HG02610 (cell line): ENCODE data around the gene NUP62.
A peak's percentile ranks its signal among the peaks of the same experiment; 100 is the strongest.
"Not testable (repeated sequence)": the region's sequence is repeated elsewhere in the genome, so short reads cannot be mapped to it uniquely, and the experiment has no call there.

Experiments
- ATAC-seq: cut with Tn5 transposase; IDR thresholded peaks from one replicate; pipeline ENCODE4 v1.9.1; 2021; ENCODE audit warnings: mild to moderate bottlenecking, moderate library complexity; ENCODE audit not compliant: unreplicated experiment

Gene NUP62

DNA sequence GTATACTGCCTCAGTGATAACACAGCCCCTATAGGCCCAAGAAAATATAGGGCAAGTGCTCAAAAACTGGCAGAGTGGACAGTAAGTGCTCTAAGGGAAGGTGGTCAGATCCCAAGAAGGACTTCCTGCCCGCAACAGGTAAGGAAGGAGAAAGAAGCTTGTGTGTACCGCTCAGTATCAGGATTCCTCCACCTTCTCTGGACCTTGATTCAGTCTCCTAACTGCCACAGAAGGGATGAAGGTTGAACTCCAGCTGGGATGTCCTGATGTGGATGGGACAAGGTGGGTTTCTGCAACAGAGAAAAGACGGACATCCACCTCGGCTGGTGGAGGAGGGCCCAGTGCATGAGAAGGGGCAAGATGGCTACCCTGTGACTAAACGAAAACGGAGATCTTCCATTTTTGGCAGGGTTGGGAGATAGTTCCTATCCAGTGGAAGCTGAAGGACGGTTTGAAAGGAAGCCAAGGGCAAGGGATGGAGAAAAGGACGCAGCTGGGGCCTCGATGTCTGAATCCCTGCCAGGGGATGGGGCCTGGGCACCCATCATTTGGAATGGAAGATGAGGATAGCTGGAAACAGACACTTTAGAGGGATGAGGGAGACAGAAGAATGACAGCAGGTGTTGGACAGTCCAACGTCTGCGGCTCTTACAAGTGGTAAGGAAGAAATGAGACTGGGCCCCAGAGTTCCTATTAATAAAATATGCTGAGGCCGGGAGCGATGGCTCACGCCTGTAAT lies 1.6 kb downstream of the NUP62 start:
- no peak for ATAC-seq

DNA sequence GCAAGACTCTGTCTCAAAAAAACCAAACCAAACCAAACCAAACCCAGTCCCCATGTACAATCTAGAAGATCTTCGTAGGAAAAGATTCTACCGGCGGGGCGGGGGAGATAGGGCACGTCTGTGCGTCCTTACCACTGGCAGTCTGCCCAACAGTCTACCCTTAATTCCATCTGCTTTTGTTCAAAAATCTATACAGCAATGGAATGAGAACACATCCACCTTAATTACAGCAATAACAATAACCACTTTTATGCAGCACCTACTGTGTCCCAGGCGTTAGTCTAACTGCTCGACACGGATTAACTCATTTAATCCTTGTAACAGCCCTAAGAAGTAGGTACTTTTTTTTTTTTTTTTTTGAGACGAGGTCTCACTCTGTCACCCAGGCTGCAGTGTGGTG lies 2.8 kb downstream of the NUP62 start:
- ATAC-seq, result no peak

DNA sequence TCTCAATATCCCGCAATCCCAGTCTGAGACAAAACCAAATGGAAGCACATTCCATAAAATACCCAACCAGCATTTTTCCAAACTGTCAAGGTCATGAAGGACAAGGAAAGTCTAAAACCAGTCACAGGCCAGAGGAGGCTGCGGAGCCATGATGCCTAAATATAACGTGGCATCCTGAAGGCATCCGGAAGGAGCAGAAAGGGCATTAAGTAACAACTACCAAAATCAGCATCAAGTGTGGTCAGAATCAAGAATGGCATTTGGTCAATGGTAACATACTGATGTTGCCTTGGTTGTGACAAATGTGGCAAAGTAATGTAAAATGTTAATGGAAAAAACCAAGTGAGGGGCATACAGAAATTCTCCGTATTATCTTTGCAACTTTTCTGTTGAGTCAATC lies 3.8 kb downstream of the NUP62 start:
- ATAC-seq, result no peak

DNA sequence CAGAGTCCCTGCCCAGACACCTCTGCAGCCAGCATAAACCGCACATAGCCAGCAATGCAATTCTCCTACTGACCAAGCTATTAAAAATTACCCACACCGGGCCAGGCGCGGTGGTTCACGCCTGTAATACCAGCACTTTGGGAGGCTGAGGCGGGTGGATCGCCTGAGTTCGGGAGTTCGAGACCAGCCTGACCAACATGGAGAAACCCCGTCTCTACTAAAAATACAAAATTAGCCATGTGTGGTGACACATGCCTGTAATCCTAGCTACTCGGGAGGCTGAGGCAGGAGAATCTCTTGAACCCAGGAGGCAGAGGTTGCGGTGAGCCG lies 4.5 kb downstream of the NUP62 start:
- not testable (repeated sequence) for ATAC-seq

DNA sequence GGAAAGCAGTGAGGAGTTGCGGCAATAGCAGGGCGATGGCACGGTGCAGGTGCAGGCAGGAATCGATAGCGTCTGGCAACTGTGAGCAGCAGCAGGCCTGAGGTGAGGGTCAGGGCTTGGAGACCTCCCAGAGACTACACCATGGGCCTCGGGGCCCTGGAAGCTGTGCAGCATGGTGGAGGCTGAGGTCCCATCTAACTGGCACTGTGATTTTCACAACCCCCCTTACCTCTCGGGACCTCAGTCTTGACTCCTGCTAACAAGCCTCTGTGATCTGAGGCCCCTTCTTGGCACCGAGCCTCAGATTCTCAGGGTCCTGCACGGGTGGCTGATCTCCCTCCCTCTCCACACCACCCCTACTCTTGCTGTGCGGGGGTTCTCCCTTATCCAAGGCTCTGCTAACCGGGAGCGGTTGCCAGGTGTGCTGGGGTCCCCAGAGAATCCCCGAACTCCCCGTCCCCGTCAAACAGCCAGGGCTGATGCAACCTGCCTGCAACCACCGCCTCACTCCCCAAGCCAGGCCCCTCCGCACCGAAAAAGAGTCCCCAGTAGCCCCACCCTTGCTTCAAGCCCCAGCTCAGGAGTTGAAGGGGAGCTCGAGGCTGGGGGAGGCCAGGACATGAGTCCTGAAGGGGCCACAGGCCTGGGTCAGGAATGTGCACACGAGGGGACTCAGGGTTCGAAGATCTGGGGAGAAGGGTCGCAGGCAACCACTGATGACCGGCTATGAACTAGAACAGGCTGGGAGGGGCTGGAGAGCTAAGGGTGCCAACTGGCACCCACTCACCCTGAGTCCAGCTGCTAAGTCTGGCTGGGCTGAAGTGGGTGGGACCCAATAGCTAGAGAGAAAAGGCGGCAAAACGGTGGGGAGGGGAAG lies 5.1 kb downstream of the NUP62 start:
- no peak for ATAC-seq

DNA sequence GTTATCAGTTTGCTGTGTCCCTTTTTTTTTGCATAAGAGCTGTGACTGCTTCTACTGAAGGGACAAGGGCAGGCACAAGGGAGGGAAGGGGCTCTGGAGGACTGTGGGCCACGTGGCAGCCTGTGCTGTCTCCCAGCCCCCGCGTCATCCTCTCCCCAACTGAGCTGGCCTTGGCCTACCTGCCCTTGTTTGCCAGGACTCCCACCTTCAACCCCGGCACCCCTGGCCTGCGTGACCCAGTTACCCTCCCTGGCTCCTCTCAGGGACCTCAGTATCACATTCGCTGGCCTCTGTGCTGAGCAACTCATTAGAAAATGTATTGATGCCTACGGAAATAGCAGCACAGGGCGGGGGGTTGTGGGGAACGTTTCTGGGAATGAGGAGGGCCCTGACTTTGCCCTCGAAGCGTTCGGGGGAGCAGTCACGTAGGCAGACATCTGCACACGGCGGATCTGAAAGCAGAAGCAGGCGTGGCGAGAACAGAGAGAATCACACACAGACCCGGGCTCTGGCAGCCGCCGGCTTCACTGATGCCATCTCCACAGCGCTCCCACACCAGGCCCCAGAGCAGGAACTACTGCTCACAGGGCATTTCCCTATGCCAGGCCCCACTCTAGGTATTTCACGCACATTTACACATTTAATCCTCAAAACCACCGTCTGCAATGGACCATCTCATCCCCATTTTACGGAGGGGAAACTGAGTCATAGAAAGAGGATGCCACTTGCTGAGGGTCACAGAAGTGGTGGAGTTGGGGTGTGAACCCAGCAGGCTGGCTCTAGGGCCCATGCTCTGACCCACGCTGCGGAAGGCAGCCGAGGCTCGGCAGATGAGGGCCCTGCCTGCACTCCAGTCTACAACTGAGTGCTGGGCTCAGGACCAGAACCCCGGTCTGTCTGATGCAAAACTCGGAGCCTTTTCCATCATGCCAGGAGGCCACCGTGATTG lies 6.0 kb downstream of the NUP62 start:
- no peak for ATAC-seq

DNA sequence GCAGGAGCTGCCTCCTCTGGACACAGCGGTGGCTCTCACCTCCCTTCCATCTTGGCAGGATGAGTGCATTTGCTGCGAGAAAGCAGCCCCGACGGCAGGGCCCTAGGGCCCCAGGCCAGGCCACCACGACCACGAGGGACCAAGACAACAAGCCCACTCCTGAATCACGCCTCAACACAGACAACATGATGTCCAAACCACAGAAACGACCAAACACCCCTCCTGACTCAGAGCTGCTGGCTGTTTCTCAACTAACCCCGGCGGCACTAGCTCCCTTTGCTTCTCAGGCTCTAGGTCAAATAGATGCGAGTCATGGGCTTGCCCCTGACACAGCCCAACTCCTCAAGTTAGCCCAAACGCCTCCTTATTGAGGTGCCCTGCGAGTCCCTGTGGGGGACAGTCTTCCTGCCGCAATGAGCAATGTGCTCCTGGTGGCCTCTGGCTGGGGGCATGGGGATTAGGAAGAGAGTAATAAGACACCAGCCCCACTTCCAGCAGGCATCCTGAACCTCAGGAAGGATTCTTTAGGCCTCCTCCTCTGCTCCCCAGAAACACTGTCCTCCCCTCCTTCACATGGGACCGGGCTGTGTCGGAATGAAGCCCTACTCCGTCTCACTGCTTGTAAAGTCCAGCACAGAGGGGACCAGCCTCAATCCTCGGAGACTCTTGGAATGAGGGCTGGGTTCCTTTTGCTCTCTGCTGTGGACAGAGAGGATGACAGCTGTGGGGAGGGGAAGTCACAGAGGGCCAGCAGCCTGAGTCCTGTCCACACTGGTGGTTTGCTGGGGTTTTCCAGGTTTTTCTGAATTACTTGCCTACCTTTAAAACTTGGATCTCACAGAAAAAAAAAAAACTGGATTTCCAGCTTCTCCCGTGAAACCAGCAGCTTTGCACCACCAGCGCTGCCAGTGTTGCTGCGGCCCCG lies 7.2 kb downstream of the NUP62 start:
- no peak for ATAC-seq

DNA sequence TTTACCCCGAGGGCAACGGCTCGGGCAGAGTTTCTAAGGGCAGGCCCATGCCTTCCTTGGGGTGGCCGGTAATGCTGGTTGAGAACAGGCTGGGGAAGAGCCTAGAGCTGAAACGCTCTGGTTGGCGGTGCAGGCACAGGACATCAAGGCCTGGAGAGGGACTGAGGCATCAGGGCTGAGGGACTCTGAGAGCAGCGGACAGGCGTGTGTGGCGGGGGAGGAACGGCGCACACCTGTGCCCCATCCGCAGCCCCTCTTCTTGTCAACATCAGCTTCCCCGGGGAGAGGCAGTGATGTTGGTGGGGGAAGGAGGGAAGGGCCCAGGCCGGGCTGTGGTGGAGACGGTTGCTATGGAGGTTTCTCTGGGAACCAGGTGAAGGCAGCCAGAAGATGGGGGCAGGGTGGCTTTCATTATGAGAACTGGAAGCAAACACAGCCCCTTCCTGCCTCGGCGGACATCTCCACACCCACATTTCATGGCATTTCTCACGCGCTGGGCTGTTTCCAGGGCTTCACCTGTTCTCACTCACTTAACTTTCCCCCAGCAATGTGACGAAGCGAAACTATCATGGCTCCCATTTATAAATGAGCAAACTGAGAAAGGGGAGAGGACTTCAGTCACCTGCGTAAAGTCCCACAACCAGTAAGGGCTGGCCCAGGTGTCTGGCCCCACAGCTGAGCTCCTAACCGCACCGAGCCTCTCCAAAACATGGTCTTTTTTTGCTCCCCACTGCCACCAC lies 8.5 kb downstream of the NUP62 start:
- ATAC-seq, result no peak

DNA sequence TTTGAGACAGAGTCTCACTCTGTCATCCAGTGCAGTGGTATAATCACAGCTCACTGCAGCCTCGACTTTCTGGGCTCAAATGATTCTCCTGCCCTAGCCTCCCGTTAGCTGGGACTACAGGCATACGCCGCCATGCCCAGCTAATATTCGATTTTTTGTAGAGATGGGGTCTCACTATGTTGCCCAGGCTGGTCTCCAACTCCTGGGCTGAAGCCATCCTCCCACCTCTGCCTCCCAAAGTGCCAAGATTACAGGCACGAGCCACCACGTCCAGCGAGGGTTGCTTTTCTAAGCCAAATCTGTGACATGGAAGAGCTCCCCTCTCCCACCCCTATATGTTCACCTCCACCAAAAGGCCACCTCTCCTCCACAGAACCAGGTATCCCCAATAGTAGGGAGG lies 11.2 kb downstream of the NUP62 start:
- no peak for ATAC-seq

DNA sequence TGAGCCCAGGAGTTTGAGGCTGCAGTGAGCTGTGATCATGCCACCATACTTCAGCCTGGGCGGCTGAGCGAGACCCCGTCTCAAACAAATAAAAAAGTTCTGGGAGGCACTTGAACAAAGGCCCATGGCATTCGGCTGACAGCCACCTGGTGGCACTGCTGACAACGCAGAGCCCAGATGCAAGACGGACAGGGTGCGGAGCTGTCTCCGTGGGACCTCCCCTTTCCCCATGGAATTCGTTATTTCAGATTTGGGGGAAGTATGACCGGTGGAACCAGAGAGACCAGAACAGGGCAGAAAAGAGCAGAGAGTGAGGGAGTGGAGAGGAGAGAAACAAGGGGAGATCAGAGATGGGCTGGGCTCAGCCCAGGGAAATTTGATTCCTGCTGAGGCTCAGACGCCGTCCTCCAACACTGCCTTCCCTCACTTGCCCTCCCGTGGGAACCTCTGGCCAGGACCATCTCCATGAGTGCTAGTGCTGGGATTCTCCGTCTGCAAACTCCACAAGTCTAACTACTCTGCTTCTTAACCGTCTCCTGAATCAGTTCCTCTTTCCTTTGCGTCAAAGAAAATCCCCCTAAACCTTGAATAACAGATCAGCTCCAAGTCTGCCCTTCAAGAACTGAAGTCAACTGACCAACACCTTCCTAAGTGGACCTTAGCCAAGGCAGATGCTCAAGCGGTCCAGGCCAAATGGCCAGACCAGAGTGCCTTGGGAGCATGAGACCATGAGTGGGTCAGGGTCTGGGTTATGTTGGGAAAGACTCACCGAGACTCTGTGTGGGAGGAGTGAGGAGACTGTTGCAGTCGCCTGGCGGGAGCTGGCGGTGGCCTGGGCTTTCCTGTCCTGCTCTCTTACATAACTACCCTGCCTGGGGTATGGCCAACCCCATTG lies 12.2 kb downstream of the NUP62 start:
- ATAC-seq, result no peak

DNA sequence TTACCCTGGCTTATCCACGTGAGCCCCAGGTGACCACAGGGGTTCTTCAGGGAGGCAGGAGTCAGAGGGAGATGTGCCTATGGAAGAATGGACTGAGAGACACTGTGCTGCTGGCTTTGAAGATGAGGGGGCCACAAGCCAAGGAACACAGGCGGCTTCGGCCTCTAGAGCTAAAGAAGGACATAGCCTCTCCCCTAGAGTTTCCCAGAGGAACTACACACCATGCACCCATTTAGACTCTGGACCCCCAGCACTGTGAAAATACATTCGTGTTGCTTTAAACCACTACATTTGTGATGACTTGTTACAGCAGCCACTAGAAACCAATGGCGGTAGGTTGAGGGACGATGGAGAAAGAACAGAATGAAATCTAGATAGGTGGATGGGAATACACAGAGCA lies 14.0 kb downstream of the NUP62 start:
- ATAC-seq, result no peak

DNA sequence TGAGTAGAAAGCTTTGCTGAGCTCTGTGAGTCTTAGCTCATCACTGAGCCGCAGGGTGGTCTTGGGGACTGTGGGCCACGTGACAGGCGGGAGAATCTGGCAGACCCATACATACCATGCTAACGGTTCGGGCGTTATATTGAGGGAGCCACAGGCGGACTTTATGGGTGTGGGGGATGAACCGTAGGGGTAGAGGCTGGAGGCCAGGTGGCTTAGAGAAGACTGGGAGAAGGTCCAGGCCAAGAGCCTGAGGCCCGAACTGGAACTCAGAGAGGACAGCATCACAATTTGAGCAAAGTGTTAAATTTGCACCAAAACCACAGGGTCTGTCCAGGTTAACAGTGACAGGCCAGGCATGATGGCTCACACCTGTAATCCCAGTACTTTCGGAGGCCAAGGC lies 15.6 kb downstream of the NUP62 start:
- ATAC-seq, result no peak

DNA sequence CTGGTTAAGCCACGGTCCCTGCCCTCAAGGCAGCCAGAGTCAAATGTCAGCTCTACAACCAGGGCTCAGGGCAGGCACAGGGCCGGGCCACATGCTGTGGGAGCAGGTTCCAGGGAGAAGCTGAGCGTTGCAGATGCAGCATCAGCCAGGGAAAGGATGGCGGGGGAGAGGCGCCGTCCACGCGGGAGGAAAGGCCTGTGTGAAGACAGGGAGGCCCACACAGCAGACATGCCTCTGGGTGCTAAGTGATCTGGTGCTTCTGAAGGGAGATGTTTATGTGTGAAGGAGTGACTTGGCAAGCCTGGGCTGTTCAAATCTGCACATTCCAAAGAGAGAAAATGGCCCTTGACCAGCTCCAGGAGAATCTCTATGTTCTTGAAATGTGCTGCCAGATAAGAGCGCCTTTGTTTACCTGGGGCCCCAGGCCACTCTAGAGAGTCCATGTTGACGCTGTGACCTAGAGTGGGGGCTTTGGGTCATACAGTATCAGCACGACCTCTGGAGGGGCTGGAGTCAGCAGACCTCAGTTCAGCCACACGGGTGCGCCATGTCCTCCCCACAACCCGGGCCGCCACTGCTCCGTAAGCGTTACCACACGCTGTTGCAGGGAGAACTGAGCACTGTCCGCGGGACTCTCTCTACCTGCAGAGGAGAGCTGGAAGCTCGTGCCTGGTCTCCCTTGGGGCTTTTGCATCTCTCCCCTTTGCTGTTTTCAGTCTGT lies 16.2 kb downstream of the NUP62 start:
- no peak for ATAC-seq

DNA sequence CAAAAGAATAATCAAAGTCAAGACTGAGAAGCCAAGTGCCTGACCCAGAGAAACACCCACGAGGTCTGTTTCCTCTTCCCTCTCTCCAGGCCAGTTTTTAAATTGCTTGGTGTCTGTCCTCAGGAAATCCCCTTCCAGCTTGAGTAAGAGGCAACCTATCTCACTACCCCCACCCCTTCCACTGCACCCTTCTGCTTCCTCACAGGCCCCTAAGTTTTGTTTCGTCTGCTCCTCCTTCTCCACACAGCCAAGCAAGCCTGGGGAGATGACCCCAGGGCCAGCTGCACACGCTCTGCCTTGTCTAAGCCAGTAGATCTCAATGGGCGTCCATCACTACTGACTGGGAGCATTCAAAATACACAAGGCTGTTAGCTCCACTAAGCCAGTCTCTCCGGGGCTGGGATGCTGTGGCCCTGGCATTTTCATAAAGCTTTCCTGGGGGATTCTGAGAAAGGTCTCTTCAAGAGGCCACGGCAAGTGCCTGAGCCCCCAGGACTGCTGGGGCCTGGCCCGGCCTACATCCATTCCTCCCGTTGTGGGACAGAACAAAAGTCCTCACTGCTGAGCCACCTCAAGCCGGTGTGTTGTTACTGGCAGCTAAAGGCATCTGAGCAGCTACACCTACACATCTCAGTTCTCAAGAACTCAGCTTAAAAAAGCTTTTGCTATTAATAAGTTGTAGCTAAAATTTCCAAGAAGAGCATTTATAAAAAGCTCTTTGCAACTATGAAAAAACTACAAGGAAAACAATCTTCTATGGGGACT lies 17.7 kb downstream of the NUP62 start:
- peak; percentile 40 for ATAC-seq

DNA sequence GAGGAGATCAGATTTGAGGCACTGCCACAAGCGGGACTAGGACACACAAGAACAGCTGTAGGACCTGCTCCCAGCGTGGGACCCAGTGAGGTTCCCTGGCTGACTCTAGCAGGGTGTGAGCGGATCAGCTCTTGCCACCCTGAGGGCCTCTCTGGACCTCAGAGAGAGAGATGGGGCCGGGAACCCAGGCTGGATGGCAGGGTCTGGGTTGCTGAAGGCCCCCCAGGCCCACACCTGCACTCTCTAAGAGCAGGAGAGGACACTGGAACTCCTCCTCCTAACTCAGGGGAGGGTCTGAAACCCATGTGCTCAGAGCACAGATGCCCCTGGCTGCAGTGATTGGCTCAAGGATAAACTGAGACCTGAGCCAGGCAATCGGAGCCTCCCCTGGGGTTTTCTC lies 19.1 kb downstream of the NUP62 start:
- no peak for ATAC-seq

DNA sequence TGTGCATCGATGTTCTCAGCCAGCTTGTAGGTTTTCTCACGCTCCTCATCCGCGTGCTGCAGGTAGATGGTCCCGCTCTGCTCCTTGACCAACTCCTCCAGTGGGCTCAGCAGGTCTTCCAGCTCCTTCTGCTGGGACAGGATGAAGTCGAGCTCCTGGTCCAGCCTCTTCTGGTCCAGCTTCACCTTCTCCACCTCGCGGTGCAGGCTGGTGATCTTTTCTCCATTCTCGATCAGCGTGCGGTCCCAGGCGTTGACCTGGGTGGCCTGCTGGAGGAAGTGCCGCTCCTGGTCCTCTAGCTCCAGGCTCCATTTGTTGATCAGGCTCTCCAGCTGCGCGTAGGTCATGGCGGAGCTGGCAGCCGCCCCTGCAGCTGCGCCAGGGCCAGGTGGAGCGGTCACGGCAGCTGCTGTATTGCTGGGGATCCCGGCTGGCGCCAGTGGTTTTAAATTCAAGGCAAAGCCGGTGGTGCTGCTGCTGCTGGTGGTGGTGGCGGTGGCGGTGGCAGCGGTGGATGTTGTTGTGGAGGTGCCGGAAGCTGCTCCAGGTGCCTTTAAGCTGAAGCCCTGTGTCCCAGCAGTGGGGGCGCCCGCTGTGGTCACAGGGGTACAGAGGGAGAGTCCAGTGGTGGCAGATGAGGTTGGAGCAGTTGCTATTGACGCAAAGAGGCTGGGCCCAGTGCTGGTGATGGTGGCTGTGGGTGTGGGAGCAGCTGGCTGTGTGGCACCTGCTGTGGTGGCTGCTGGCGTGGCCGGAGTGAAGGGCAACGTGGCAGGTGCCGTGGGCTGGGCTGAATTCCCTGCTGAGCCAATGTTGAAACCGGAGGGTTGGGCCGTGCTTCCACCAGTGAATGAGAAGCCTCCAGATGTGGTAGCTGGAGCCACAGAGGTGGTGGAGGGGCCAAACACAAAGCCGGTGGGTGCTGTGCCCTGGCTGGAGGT lies 20.6 kb downstream of the NUP62 start:
- no peak for ATAC-seq
